GM18868 (cell line): ENCODE measurements around the gene APCS.

Experiments used
- ATAC-seq: cut with Tn5 transposase; IDR thresholded peaks from one replicate; pipeline ENCODE4 v1.9.1; 2021; ENCODE audit warnings: mild to moderate bottlenecking, moderate library complexity; ENCODE audit not compliant: unreplicated experiment

Gene APCS

GRCh38 chr1:159587461-159587951 lies at the start of gene APCS:
Gene APCS, plus strand, starts transcription at chr1:159587826. Its CDS starts 96 bp downstream, at chr1:159587922.
- no peak for ATAC-seq

- ATAC-seq, result no peak
These were observed 39.5 kb upstream of the APCS start for GRCh38 chr1:159548126-159548525.

GRCh38 chr1:159554261-159554660 lies 33.4 kb upstream of the APCS start:
- no peak for ATAC-seq

GRCh38 chr1:159554696-159555095 lies 32.9 kb upstream of the APCS start:
- ATAC-seq, result no peak

- ATAC-seq, result no peak
These were observed 30.7 kb upstream of the APCS start for GRCh38 chr1:159556931-159557369.

GRCh38 chr1:159560599-159560998 lies 27.0 kb upstream of the APCS start:
- no peak for ATAC-seq

GRCh38 chr1:159561497-159561896 lies 26.1 kb upstream of the APCS start:
- no peak for ATAC-seq

- ATAC-seq, result no peak
These were observed 24.9 kb upstream of the APCS start for GRCh38 chr1:159562680-159563079.

GRCh38 chr1:159577446-159577845 lies 10.2 kb upstream of the APCS start:
- ATAC-seq, result no peak

GRCh38 chr1:159580340-159580739 lies 7.3 kb upstream of the APCS start:
- peak; percentile 66 for ATAC-seq

- no peak for ATAC-seq
These were observed 6.2 kb upstream of the APCS start for GRCh38 chr1:159581422-159581821.

- ATAC-seq, result no peak
These were observed 3.1 kb upstream of the APCS start for GRCh38 chr1:159584536-159584935.

- no peak for ATAC-seq
These were observed 4.4 kb downstream of the APCS start for GRCh38 chr1:159591981-159592380.

- no peak for ATAC-seq
These were observed 7.2 kb downstream of the APCS start for GRCh38 chr1:159594625-159595405.

GRCh38 chr1:159598196-159598595 lies 10.6 kb downstream of the APCS start:
- no peak for ATAC-seq

GRCh38 chr1:159600894-159601293 lies 13.3 kb downstream of the APCS start:
- no peak for ATAC-seq

GRCh38 chr1:159602501-159602999 lies 14.9 kb downstream of the APCS start:
- ATAC-seq, result no peak

- ATAC-seq, result no peak
These were observed 24.7 kb downstream of the APCS start for GRCh38 chr1:159612211-159612885.

- ATAC-seq, result no peak
These were observed 45.3 kb downstream of the APCS start for GRCh38 chr1:159632922-159633321.
